ENCODE results near the gene ANAPC1. TPM values are rescaled to one million over a fixed set of nuclear protein-coding genes. Genes with fewer than 3 reads are reported as not detected.
"Not testable (repeated sequence)": the region's sequence is repeated elsewhere in the genome, so short reads cannot be mapped to it uniquely, and the experiment has no call there.

Gene ANAPC1
- total RNA-seq, 6 donors from 2014 or later = 26.8 to 47.1 (median 36.4) TPM

DNA sequence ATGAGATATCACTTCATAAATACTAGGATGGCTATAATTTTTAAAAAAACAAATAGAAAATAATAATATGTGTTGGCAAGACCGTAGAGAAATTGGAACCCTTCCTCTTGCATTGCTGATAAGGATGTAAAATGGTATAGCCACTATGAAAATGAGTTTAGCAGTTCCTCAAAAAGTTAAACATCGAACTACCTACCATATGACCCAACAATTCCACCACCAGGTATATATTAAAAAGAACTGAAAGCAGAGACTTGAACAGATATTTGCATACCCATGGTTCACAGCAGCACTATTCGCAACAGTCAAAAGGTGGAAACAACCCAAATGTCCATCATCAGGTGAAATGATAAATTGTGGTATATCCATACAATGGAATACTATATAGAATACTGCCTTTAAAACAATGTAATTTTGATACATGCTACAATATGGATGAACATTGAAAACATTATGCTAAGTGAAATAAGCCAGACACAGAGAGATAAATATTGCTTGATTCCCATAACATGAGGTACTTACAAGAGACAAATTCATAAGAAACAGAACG is 55.7 kb downstream of the ANAPC1 start:
- not testable (repeated sequence) for H3K4me1 ChIP-seq; H3K9me3 ChIP-seq; H3K4me3 ChIP-seq; DNase-seq; H3K27me3 ChIP-seq; ATAC-seq (ENCODE audit: low FRiP score in 2 of 2); H3K27ac ChIP-seq
- peaks cover 0 to 28% (median 5%) of the 10 kb centered on the region in 4 donors for H3K36me3 ChIP-seq
- 85 to 88% methylated on average over 4 of the region's 4 CpGs for WGBS, 2 donors

DNA sequence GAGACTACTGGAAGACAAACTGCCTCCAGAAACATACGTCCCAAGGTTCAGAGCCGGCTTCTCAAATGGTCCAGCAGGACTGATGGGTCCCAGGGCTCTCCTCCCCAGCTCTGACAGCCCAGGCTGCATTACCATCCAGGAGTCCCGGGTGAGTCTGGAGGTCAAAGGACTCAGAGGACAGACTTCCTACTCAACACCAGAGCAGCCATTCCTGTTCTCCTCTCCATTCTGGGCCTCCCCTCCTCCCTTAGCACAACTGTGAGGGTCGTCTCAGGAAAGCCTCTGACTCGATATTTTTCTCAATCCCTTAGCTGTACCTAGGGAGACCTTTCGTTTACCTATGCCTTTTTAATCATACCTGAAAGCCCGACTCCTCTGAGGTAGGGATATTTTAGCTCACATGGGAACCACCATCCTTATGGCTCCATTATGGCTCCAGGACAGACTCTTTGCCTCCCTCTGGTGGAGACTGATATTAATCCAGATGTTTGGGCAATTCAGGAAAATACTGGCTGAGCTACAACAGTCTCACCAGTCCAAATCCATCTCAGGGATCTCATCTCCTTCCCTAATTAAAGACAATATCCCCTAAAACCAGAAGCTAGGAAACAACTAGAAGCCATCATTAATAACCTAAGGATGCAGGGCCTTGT is 70.9 kb downstream of the ANAPC1 start:
- H3K27ac ChIP-seq, H3K27me3 ChIP-seq, H3K9me3 ChIP-seq, DNase-seq, H3K36me3 ChIP-seq, H3K4me1 ChIP-seq, H3K4me3 ChIP-seq: not testable (repeated sequence)
- TF ChIP-seq CTCF (IDR thresholded peaks at IDR 0.05) = peak in 3 of 6 experiments; percentile 22 to 39 (median 39)
- ATAC-seq (ENCODE audit: low FRiP score in 2 of 2) = peak in 1 of 2 donors; percentile 61
- 91 to 93% methylated on average over 4 of the region's 7 CpGs for WGBS, 2 donors

GRCh38 chr2:111790633-111791032 is 93.4 kb downstream of the ANAPC1 start:
- H3K27ac ChIP-seq; H3K36me3 ChIP-seq; H3K4me3 ChIP-seq; H3K27me3 ChIP-seq; H3K9me3 ChIP-seq; ATAC-seq (ENCODE audit: low FRiP score in 2 of 2); H3K4me1 ChIP-seq; DNase-seq: not testable (repeated sequence)
- WGBS, 2 donors = 100% methylated on average over 1 of the region's 1 CpG

DNA sequence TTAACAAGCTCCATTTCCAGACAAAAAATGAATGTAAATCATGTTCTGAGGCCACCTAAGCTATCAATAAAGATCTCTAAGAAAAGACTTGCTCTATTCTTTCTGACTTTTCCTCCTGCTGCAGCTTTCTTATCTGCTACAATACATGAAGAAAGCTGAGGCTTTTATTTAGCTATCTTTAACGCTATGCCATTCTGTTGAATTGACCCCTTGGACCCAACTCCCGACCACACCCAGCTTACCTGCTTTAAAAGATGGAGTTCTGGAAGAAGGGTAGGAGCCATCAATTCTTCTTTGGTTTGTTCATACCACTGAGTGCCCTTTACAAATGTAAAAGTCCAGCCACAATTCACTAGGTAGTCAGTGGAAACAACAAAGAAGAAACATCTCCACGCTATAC is 99.9 kb downstream of the ANAPC1 start:
- not testable (repeated sequence) for H3K36me3 ChIP-seq; H3K27me3 ChIP-seq; DNase-seq; H3K4me1 ChIP-seq; ATAC-seq (ENCODE audit: low FRiP score in 2 of 2); H3K9me3 ChIP-seq; H3K27ac ChIP-seq; H3K4me3 ChIP-seq
- 97 to 100% methylated on average over 2 to 3 of the region's 3 CpGs for whole genome bisulfite sequencing, 2 donors

- 90 to 92% methylated on average over 6 of the region's 6 CpGs for WGBS, 2 donors
- not testable (repeated sequence) for H3K36me3 ChIP-seq; ATAC-seq (ENCODE audit: low FRiP score in 2 of 2); H3K9me3 ChIP-seq; H3K4me1 ChIP-seq; H3K4me3 ChIP-seq; H3K27me3 ChIP-seq; DNase-seq; H3K27ac ChIP-seq
These were observed 101.8 kb downstream of the ANAPC1 start for GRCh38 chr2:111782195-111782594.

DNA sequence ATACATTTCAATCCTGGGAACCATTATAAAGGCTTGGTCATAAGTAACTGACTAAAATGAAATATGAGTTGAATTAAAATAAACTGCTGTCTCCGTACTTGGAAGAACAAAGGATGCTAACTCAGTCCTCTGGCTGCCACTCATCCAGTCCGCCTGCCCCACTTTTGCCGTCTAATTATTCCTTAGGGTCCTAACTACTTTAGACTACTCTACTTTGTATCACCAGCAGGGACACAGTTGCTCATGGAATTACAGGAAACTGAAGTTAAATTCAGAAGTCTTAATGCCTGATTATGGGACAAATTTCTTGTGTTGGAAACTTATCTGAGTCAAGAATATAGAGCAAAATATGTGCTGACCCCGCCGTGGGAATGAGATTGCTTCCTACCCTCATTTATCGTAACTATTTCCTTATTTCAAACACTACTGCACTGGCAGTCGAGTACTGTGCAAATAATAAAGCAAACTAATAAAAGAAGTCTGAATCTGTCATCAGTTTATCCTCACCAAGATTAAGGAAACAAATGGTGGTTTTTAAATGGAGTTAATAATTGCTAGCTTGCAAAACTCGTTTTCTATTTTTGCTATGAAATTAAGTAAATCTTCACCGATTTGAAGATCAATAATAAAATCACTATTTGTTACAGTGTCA is 102.4 kb downstream of the ANAPC1 start:
- not testable (repeated sequence) for H3K27me3 ChIP-seq; H3K4me3 ChIP-seq; DNase-seq; H3K36me3 ChIP-seq; H3K9me3 ChIP-seq; H3K27ac ChIP-seq; H3K4me1 ChIP-seq; ATAC-seq (ENCODE audit: low FRiP score in 2 of 2)
- 58 to 65% methylated on average over 8 to 9 of the region's 9 CpGs for WGBS, 2 donors

GRCh38 chr2:111777155-111777554 is 106.8 kb downstream of the ANAPC1 start:
- not testable (repeated sequence) for DNase-seq; H3K27me3 ChIP-seq; H3K9me3 ChIP-seq; H3K27ac ChIP-seq; H3K4me1 ChIP-seq; H3K4me3 ChIP-seq; ATAC-seq (ENCODE audit: low FRiP score in 2 of 2); H3K36me3 ChIP-seq
- WGBS, 2 donors = 80 to 87% methylated on average over 4 of the region's 4 CpGs

GRCh38 chr2:111776296-111776695 is 107.7 kb downstream of the ANAPC1 start:
- no CpG with 5 or more reads among the region's 3 CpGs for WGBS, 2 donors
- not testable (repeated sequence) for H3K36me3 ChIP-seq; H3K27me3 ChIP-seq; H3K27ac ChIP-seq; H3K4me3 ChIP-seq; ATAC-seq (ENCODE audit: low FRiP score in 2 of 2); H3K4me1 ChIP-seq; DNase-seq; H3K9me3 ChIP-seq

- H3K36me3 ChIP-seq; DNase-seq; H3K4me1 ChIP-seq; H3K9me3 ChIP-seq; H3K27ac ChIP-seq; ATAC-seq (ENCODE audit: low FRiP score in 2 of 2); H3K4me3 ChIP-seq; H3K27me3 ChIP-seq: not testable (repeated sequence)
- WGBS, 2 donors = 80% methylated on average over 1 of the region's 6 CpGs; no CpG with 5 or more reads in 1 of the 2 donors
These were observed 111.8 kb downstream of the ANAPC1 start for GRCh38 chr2:111772180-111772579.

- H3K4me1 ChIP-seq; H3K27me3 ChIP-seq; H3K27ac ChIP-seq; DNase-seq; H3K9me3 ChIP-seq; H3K36me3 ChIP-seq; ATAC-seq (ENCODE audit: low FRiP score in 2 of 2); H3K4me3 ChIP-seq: not testable (repeated sequence)
- WGBS, 2 donors = 73 to 100% methylated on average over 2 of the region's 3 CpGs
These were observed 112.9 kb downstream of the ANAPC1 start for GRCh38 chr2:111770916-111771658.

DNA sequence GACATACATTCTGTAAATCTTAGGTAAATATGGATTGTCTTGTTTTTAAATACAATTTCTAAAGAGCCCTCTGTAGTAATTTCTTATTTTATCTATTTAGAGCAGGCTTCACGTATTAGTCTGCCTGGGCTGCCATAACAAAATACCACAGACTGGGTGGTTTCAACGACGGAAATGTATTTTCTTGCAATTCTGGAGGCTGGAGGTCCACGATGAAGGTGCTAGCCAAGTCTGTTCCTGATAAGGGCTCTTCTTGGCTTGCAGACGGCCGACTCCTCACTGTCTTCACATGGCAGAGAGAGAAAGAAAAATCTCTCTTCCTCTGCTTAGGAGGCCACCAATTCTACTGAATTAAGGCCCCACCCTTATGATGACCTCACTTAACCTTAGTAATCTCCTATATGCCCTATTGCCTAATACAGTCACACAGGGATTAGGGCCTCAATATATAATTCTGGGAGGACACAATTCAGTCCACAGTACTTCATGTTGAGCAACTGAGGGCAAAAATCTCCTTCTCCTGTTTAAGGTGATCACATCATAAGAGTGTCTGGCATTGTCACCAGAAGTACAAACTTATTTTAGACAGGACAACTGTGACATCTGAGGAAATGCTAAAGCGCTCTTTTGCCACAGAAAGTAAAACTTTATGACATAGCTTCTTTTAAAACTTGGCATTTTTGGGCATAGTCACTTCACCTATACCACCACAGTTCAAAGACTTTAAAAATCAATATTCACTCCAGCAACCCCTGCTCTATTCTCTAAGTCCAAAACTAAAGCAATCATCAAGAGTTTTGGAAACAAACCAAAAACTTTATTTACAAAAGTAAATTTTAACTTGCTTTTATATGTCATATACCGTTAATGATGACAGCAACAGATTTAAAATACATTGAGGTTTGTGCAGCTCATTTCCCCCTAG is 115.5 kb downstream of the ANAPC1 start:
- WGBS, 2 donors = 89 to 90% methylated on average over 7 of the region's 8 CpGs
- ATAC-seq (ENCODE audit: low FRiP score in 2 of 2) = not testable (repeated sequence)

More for the DNA sequence above, 115.5 kb downstream of the ANAPC1 start:
- not testable (repeated sequence) for DNase-seq, H3K4me3 ChIP-seq, H3K4me1 ChIP-seq, H3K27ac ChIP-seq, H3K36me3 ChIP-seq, H3K9me3 ChIP-seq, H3K27me3 ChIP-seq
